AG20443 (cell line): ENCODE data around the gene AGAP1.

ENCODE experiments used
- DNase-seq: peaks from one replicate; pipeline ENCODE4 v3.0.0; 2012; ENCODE audit warnings: low spot score, mixed read lengths

The AGAP1 gene

DNA sequence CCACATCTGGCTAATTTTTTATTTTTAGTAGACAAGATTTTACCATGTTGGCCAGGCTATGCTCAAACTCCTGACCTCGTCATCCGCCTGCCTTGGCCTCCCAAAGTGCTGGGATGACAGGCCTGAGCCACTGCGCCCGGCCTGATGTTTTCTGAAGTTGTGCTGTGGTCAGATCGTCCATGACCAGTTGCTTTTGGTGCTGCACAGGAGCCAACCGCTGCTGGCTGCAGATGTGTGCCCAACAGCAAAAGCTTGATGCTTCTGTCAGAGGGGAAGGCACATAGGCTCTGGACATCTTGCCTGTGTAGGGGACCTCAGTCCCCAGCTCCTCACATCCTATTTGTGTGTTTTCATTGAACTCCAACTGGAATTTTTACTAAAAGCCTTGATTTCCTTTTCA is 218.3 kb downstream of the AGAP1 start:
- no peak for DNase-seq

GRCh38 chr2:235713189-235713588 is 219.3 kb downstream of the AGAP1 start:
- DNase-seq, result no peak

- no peak for DNase-seq
Observed at GRCh38 chr2:235715601-235716000, 221.8 kb downstream of the AGAP1 start.

DNA sequence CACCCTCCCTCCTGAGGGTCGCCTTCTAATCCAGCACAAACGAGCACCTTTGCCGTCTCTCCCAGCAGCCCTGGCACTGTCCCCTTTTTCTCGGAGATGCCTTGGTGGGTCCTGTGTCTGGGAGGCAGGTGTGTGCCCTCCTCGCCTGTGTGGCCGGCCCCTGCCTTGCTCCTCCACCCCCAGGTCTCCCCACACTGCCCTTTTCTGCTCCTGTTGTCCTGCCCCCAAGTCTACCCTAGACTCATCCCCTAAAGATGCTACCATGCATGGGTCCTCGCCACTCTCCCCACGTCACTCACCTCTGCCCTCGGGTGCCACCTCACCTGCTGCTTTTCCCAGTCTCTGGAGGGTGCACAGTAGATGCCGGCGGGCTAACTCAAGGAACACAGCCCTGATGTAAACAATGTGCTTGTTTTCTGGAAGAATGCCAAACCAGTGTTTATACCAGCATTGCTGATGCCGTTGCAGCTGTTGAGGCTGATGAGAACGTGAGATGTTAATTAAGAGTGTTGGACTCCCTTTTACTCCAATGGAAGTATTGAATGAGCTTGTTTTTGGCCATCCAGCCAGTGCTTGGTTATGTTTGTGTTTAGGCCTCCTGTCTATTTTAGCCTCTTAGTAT is 223.1 kb downstream of the AGAP1 start:
- no peak for DNase-seq

DNA sequence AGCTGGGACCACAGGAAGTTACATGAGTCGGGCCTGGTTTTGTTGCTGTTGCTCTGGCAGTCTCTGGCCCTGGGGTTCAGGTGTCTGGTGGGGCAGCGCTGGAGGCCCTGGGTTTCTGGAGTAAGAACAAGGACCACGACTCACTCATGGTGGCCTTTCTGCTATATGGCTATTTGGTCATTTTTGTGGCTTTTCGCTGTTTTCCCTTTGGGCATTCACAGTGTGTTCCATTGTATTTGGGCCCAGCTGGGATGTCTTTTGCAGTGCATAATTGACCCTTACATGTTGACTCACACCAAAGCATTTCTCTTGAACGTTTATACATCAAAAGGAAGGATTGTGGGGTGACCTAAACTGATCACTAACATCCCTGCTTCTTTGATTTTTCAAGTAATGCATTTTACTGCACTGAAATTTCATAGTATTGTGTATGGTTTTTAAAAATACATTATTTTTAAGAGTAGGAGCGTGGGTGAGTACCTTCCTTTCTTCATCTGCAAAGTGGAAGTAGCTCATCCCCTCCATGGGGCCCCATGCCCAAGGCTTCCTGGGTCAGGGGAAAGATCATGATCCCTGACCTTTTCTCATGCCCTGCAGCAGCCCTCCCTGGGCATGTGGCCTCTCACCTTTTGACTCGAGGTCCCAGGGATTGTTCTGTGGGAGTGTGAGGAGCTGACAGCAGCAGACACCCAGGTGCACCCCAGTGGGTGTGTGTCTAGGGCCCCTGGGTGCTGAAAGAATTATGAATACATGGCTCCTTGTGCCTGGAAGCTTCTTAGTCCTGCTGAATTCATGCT is 225.5 kb downstream of the AGAP1 start:
- no peak for DNase-seq

- DNase-seq, result no peak
Observed at GRCh38 chr2:235721625-235722024, 227.8 kb downstream of the AGAP1 start.

- no peak for DNase-seq
Observed at GRCh38 chr2:235722869-235723268, 229.0 kb downstream of the AGAP1 start.

DNA sequence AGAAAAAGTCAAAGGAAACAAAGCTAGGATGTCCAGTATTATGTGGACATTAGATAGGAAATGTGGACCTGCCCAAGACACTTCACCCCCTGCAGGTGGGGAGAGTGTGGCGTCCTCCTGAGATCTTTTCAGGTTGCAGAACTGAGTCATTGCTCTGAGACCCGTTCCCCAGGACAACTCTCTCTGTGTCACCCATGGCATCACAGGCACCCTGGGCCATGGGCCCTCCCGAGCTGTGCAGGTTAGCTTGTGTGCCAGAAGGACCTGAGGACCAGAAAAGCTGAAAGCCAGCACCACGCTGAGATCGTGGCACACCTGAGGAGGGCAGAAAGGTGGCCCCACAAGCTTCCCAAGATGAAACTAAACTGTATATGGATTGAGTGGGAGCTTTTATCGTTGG is 229.5 kb downstream of the AGAP1 start:
- DNase-seq, result no peak

- DNase-seq, result no peak
Observed at GRCh38 chr2:235723811-235724465, 230.1 kb downstream of the AGAP1 start.

GRCh38 chr2:235725016-235725489 is 231.2 kb downstream of the AGAP1 start:
- peak; percentile 25 for DNase-seq

DNA sequence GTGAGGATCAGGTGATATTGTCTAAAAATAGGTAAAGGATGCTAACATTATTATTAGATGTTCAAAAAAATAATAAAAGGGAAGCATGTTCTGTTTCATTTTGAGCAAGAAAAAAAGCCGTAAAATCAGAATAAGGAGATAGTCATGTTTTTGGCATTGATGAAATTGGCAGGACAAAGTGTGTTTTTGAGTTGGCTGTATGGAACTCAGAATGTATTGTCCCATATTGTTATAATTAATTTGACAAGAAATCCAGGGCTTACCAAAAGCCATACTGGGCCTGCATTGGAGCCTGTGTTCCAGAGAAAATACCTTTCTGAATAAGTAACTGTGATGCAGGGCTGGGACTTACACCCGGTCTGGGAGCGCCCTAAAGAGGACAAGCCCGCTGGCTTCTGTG is 232.0 kb downstream of the AGAP1 start:
- DNase-seq, result no peak

GRCh38 chr2:235726554-235726953 is 232.7 kb downstream of the AGAP1 start:
- no peak for DNase-seq

GRCh38 chr2:235727174-235727573 is 233.3 kb downstream of the AGAP1 start:
- peak; percentile 29 for DNase-seq

GRCh38 chr2:235727891-235728799 is 234.3 kb downstream of the AGAP1 start:
- no peak for DNase-seq

DNA sequence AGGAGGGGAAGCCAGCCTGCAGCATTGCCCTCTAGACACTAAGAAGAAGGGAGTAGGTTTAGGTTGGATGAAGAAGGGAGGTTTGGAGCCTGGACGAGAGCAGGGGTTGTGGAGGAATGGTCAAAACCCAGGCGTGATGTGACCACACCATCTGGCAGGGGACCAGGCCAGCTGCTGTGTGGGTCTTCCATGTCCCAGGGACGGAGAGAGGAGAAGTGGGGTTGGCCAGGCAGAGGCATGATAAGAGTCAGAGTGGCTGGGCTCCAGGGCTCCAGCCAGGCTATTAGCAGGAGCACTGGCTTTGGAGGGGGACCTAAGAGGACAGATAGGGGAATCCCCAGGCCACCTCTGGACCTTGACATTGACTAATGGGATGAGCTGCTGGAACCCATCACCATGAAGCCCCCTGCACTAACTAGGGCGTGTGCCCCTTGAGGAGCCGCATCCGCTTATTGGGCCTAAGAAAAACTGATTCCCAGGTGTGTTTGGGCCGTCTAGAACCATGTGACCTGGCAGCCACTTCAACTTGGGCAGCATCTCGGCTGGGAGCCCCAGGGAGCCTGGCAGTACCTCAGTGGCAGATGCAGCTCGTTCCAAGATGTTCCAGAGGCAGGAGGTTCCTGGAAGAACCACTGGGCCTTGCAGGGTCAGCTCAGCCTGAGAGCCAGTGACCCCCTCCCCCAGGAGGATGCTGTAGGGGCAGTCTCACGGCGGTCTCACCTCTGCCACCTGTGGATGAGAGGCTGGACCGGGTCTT is 235.1 kb downstream of the AGAP1 start:
- no peak for DNase-seq

- DNase-seq, result no peak
Observed at GRCh38 chr2:235729557-235729947, 235.7 kb downstream of the AGAP1 start.

DNA sequence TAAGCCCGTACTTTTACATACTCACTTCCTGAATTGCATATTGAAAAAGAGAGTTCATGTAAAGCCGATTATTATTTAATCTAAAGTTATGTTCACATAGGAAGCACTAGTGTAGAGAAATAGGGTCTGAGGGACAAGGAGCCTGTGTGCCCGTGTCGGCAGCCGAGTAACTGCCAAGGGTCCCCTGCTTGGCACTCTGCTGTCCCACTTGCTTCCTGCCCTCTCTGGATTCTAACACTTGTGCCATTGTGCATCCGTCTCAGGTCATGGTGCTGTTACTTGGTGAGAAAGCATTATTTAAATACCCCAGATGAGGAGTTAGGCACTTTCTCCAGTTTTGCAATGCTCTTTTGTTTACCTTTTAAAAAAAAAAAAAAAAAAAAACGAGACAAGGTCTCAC is 236.3 kb downstream of the AGAP1 start:
- DNase-seq, result no peak

- DNase-seq, result no peak
Observed at GRCh38 chr2:235733761-235734160, 239.9 kb downstream of the AGAP1 start.

- no peak for DNase-seq
Observed at GRCh38 chr2:235734168-235734567, 240.3 kb downstream of the AGAP1 start.

DNA sequence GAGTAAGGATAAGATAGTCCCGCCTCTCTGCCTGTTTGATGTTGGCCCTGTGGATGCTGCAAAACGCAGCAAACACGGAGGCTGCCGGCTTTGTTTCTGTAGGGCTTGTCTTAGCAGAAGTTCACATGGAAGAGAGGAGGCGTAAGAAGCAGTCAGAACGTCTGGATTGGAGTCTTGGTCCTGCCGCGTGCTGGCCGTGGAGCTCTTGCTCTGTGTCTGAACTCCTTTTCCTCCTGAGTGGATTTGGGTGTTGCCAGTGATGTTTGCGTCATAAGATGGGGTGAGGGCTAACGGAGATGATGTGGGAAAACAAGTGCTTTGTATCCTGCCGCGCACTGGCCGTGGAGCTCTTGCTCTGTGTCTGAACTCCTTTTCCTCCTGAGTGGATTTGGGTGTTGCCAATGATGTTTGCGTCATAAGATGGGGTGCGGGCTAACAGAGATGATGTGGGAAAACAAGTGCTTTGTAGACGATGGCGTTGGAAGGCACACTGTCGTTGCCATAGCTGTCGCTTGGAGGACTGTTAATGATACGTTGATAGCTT is 240.9 kb downstream of the AGAP1 start:
- DNase-seq, result peak; percentile 52

DNA sequence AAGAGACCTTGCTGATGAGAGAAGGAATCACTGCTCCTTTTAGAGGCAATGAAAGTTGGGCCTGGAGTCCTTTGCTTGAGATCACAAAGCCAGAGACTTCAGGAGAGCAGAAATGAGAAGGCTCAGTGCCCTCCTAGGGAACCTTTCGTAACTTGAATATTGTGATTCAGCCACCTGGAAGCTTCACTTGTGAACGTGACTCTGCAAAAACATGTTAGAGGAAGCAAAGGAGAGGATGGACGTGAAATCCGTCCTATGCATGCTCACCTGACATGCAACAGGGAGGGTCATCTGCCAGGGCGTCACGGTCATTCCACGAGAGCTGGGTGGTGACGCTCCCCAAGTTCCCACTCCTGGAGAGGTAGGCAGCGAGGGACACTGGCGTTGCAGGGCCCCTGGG is 243.6 kb downstream of the AGAP1 start:
- DNase-seq, result no peak
